Renal pelvis (tissue), 4 donors: ENCODE measurements around the gene GEMIN7. TPM values are rescaled to one million over a fixed set of nuclear protein-coding genes. Genes with fewer than 3 reads are reported as not detected.
"Not testable (repeated sequence)": the region's sequence is repeated elsewhere in the genome, so short reads cannot be mapped to it uniquely, and the experiment has no call there.

ENCODE experiments used
- DNase-seq: peaks from one replicate; pipeline ENCODE4 v3.0.0-alpha.2; 2013
- polyA plus RNA-seq, 3 donors: library from polyadenylated mRNA; unstranded; fragments of 120-200 nt; gene quantifications; one replicate each; pipeline ENCODE4 v1.2.1, GENCODE V29; 2013; ENCODE audit not compliant: insufficient read length in 3 of 3

The GEMIN7 gene
- polyA plus RNA-seq, 3 donors, result 21.5 to 24.0 (median 23.4) TPM

GRCh38 chr19:45099467-45100191, 20.6 kb downstream of the GEMIN7 start:
- no peak for DNase-seq

- no peak for DNase-seq
Observed at GRCh38 chr19:45100201-45100600, 21.1 kb downstream of the GEMIN7 start.

GRCh38 chr19:45100846-45101252, 21.8 kb downstream of the GEMIN7 start:
- DNase-seq, result no peak

- DNase-seq, result no peak
Observed at GRCh38 chr19:45101806-45102205, 22.7 kb downstream of the GEMIN7 start.

GRCh38 chr19:45102481-45102880, 23.4 kb downstream of the GEMIN7 start:
- no peak for DNase-seq

GRCh38 chr19:45103156-45103507, 24.1 kb downstream of the GEMIN7 start:
- no peak for DNase-seq

GRCh38 chr19:45103508-45104319, 24.7 kb downstream of the GEMIN7 start:
- DNase-seq, result peak; percentile 72

GRCh38 chr19:45104658-45105349, 25.7 kb downstream of the GEMIN7 start:
- no peak for DNase-seq

- not testable (repeated sequence) for DNase-seq
Observed at GRCh38 chr19:45106363-45106762, 27.3 kb downstream of the GEMIN7 start.

GRCh38 chr19:45107621-45108150, 28.6 kb downstream of the GEMIN7 start:
- no peak for DNase-seq

GRCh38 chr19:45110851-45111266, 31.8 kb downstream of the GEMIN7 start:
- no peak for DNase-seq

- no peak for DNase-seq
Observed at GRCh38 chr19:45112111-45112827, 33.2 kb downstream of the GEMIN7 start.

- no peak for DNase-seq
Observed at GRCh38 chr19:45113628-45114027, 34.6 kb downstream of the GEMIN7 start.

GRCh38 chr19:45114116-45114515, 35.1 kb downstream of the GEMIN7 start:
- DNase-seq, result no peak

- no peak for DNase-seq
Observed at GRCh38 chr19:45115809-45116615, 37.0 kb downstream of the GEMIN7 start.

- DNase-seq, result no peak
Observed at GRCh38 chr19:45117167-45117594, 38.1 kb downstream of the GEMIN7 start.

- no peak for DNase-seq
Observed at GRCh38 chr19:45117671-45118070, 38.6 kb downstream of the GEMIN7 start.

GRCh38 chr19:45118106-45118505, 39.0 kb downstream of the GEMIN7 start:
- DNase-seq, result no peak

GRCh38 chr19:45118591-45119355, 39.7 kb downstream of the GEMIN7 start:
- not testable (repeated sequence) for DNase-seq

GRCh38 chr19:45119582-45119981, 40.5 kb downstream of the GEMIN7 start:
- no peak for DNase-seq
